Common myeloid progenitor, CD34-positive (primary cell): ENCODE measurements around the gene RASL12.
"Not testable (repeated sequence)": the region's sequence is repeated elsewhere in the genome, so short reads cannot be mapped to it uniquely, and the experiment has no call there.

Experiments used
- CTCF ChIA-PET: fragments of 350-600 bp; sonication (Branson Sonifier 250); formaldehyde crosslinking; loops from one replicate; lab custom pipeline; 2021; ENCODE audit warnings: antibody characterized with exemption; lab: Charles Lee
- POLR2A ChIA-PET: fragments of 350-600 bp; sonication (Branson Sonifier 250); formaldehyde crosslinking; loops from one replicate; lab custom pipeline; 2021; ENCODE audit warnings: antibody characterized with exemption; lab: Charles Lee
- DNase-seq, 3 donors: peaks; one replicate each; pipeline versions ENCODE4 v3.0.0 to v3.0.0-alpha.2; 2013
- H3K27ac ChIP-seq, 2 experiments: 1 replicate in 1 of 2; 2 replicates in 1 of 2; pipeline ENCODE4 v1.7.0; 2013; ENCODE audit warnings: inconsistent platforms in 2 of 2, low read length in 2 of 2, mild to moderate bottlenecking in 2 of 2, low read depth in 1 of 2, moderate library complexity in 1 of 2; ENCODE audit not compliant: severe bottlenecking in 2 of 2, insufficient read depth in 1 of 2, poor library complexity in 1 of 2
- H3K27me3 ChIP-seq, 5 experiments: replicated peaks in 2 of 5; 1 replicate in 3 of 5; 2 replicates in 2 of 5; pipeline versions ENCODE4 v1.6.1 to v1.7.0; 2013; ENCODE audit warnings: low read length in 4 of 5, mild to moderate bottlenecking in 2 of 5, moderate library complexity in 2 of 5, inconsistent platforms in 1 of 5; ENCODE audit not compliant: insufficient read depth in 5 of 5, control insufficient read depth in 4 of 5
- H3K36me3 ChIP-seq, 4 experiments: 1 replicate in 2 of 4; 2 replicates in 2 of 4; pipeline versions ENCODE4 v1.6.1 to v1.7.0; 2013; ENCODE audit warnings: low read length in 3 of 4, control low read depth in 1 of 4, mild to moderate bottlenecking in 1 of 4; ENCODE audit not compliant: control insufficient read depth in 4 of 4, insufficient read depth in 4 of 4
- H3K4me1 ChIP-seq, 4 experiments: 1 replicate in 3 of 4; 2 replicates in 1 of 4; pipeline versions ENCODE4 v1.6.1 to v1.7.1; 2013; ENCODE audit warnings: low read length in 3 of 4, mild to moderate bottlenecking in 3 of 4, control low read depth in 1 of 4, inconsistent platforms in 1 of 4, moderate library complexity in 1 of 4; ENCODE audit not compliant: control insufficient read depth in 4 of 4, insufficient read depth in 4 of 4; ENCODE audit errors: control extremely low read depth in 1 of 4
- H3K4me3 ChIP-seq, 7 experiments: 1 replicate in 4 of 7; 2 replicates in 3 of 7; pipeline versions ENCODE4 v1.5.1 to v1.7.0; 2013; ENCODE audit warnings: mild to moderate bottlenecking in 7 of 7, low read length in 6 of 7, moderate library complexity in 6 of 7, inconsistent platforms in 2 of 7, low read depth in 2 of 7, control low read depth in 1 of 7; ENCODE audit not compliant: insufficient read depth in 4 of 7, control insufficient read depth in 1 of 7; ENCODE audit errors: extremely low read depth in 1 of 7
- H3K9me3 ChIP-seq, 5 experiments: 1 replicate in 4 of 5; 2 replicates in 1 of 5; pipeline versions ENCODE4 v1.6.1 to v1.7.1; 2013; ENCODE audit warnings: low read length in 4 of 5, mild to moderate bottlenecking in 2 of 5, inconsistent platforms in 1 of 5, low read depth in 1 of 5, moderate library complexity in 1 of 5; ENCODE audit not compliant: control insufficient read depth in 4 of 5, insufficient read depth in 2 of 5; ENCODE audit errors: control extremely low read depth in 1 of 5
- WGBS: methylation state at CpG from one replicate; pipeline ENCODE4 v1.1.5; 2013; ENCODE audit not compliant: insufficient coverage; 5-methylcytosine and 5-hydroxymethylcytosine counted together

RASL12 gene

DNA sequence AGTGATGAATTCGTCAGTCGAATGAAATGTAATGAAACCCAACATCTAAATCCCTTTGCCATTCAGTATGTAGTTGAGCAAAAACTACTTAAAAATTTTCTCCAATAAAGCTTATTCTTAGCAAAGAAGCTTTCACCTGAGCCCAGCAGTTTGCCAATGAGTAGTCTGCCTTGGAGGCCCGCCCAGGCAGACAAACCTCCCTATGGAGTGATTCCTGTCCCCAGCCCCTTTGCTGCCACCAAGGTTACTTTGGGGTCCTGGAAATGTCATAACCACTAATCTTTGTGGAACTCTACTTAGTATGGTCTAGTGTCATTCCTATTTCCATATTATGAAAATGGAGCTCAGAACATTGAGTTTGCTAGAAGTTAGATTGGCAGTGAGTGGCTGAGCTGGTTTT lies 35.1 kb upstream of the RASL12 start:
- no peak for DNase-seq
- Histone ChIP-seq H3K9me3 (no peaks in the 10 kb centered on the region), H3K4me3 (no peak overlapping the region), H3K27me3 (no peaks in the 10 kb centered on the region), H3K36me3 (peaks cover 4 to 49% (median 41%) of the 10 kb centered on the region in 4 experiments), H3K4me1 (peaks cover 0 to 4% (median 0%) of the 10 kb centered on the region in 4 experiments), H3K27ac (no peak overlapping the region)
- WGBS: 93% methylated on average over 3 of the region's 3 CpGs
- CTCF ChIA-PET: interaction anchor here (1.1 to 15.0 kb wide), 10 partner anchors 9 to 71 kb away, joined by 3 to 142 read pairs (median 4); partner anchors contain the start of gene KBTBD13
- POLR2A ChIA-PET: interaction anchor here (0.6 kb wide), 1 partner anchor 59 kb away, joined by 3 read pairs; no protein-coding TSS in a partner anchor

DNA sequence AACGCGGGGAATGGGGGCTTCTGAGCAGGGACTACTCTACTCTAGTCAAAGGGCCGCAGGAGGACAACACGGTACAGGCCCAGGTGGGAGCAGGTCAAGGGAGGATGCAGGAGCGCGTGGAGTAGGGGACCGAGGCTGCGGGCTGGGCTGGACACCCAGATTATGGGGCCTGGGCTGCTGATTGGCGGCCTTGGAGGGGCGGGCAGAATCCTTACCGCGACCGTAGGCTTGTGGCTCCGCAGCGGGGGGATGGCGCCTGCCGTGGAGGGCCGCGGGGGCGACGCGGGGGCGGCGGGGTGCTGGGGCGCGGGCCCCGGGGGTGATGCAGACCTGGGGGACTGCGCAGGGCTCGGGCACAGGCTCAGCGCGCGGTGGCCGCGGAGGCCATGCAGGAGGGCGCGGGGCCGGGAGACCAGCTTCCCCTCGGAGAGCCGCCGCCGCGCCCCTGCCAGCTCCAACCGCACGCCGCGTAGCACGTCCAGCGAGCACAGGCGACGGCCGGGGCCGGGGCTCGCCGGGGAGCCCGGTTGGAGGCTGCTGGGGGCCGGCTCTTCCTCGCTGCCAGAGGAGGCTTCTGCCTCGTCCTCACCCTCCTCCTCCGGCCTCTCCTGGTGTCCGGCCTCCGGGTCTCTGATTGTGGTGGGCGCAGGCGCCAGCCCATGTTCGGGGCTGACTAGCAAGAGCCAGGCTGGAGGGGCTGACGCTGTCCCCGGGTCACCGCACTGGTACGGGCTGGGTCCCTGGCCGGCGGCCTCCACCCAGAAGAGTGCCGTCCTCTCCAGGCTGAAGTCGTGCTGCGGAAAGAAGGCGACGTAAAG lies 34.3 kb upstream of the RASL12 start:
- Histone ChIP-seq H3K27ac (no peak overlapping the region), H3K4me1 (peaks cover 0 to 4% (median 0%) of the 10 kb centered on the region in 4 experiments), H3K36me3 (peaks cover 4 to 56% (median 46%) of the 10 kb centered on the region in 4 experiments), H3K27me3 (no peaks in the 10 kb centered on the region), H3K4me3 (no peak overlapping the region), H3K9me3 (no peaks in the 10 kb centered on the region)
- DNase-seq: no peak
- ChIA-PET POLR2A (interaction anchor here (0.6 kb wide), 1 partner anchor 58 kb away, joined by 3 read pairs; no protein-coding TSS in a partner anchor), CTCF (interaction anchor here (1.0 to 15.0 kb wide), 19 partner anchors 8 to 77 kb away, joined by 3 to 142 read pairs (median 6); partner anchors contain the start of genes KBTBD13 and UBAP1L)
- WGBS: 90% methylated on average over 64 of the region's 75 CpGs

DNA sequence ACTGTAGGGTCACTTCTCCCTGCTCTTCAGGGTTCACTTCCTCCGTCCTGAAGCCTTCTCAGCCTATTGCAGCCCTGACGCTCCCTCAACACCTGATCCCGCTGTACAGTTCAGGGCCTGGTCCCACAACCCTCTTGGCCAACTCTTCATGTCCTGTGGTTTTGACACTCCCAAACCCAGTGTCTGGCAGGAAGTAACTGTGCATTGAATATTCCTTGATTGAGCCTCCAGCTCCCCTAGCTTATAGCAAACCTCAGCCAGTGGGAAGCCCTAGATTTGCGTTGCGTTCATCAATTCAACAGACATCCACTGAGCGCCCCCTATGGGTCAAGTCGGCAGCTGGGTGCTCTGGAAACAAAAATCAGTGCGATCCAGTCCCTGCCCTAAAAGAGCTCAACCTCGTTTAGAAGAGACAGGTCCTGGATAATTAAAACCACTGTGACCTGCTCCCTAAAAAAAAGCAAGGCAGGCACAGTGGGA lies 33.7 kb upstream of the RASL12 start:
- WGBS: 49% methylated on average over 9 of the region's 9 CpGs
- H3K9me3 ChIP-seq: no peaks in the 10 kb centered on the region
- peak; percentile 57 to 79 (median 71) for DNase-seq
- CTCF ChIA-PET: interaction anchor here (1.0 to 15.0 kb wide), 17 partner anchors 9 to 78 kb away, joined by 3 to 142 read pairs (median 6); partner anchors contain the start of genes KBTBD13 and UBAP1L
- peaks cover 0 to 4% (median 0%) of the 10 kb centered on the region in 4 experiments for H3K4me1 ChIP-seq
- POLR2A ChIA-PET: no interaction called here
- H3K4me3 ChIP-seq: no peak overlapping the region
- peaks cover 4 to 57% (median 46%) of the 10 kb centered on the region in 4 experiments for H3K36me3 ChIP-seq
- H3K27ac ChIP-seq: no peak overlapping the region
- no peaks in the 10 kb centered on the region for H3K27me3 ChIP-seq

DNA sequence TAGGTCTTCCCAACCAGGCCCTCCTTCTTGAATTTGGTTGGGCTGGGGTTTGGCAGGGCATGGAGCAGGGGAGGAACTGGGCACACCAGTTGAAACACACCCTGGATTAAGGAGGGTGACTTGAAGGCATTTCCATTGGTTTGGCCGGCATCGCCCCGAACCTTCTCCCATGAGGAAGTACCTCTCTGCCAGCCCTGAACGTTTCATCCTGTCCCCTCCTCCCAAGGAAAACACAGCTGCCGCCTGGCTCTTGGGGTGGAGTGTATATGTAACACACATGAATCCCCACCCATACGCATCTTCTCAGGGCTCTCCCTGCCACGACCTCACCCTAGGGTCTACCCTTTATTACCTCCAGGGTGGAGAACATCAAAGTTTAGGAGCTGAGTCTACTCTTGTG lies 32.7 kb upstream of the RASL12 start:
- H3K36me3 ChIP-seq: peaks cover 4 to 50% (median 39%) of the 10 kb centered on the region in 4 experiments
- no peak overlapping the region for H3K27ac ChIP-seq
- no peaks in the 10 kb centered on the region for H3K9me3 ChIP-seq
- H3K27me3 ChIP-seq: no peaks in the 10 kb centered on the region
- H3K4me1 ChIP-seq: no peaks in the 10 kb centered on the region
- DNase-seq: no peak
- 92% methylated on average over 4 of the region's 7 CpGs for WGBS
- ChIA-PET CTCF (interaction anchor here (1.4 to 15.0 kb wide), 9 partner anchors 10 to 66 kb away, joined by 3 to 142 read pairs (median 9); partner anchors contain the start of genes KBTBD13 and UBAP1L), POLR2A (no interaction called here)
- H3K4me3 ChIP-seq: no peak overlapping the region

DNA sequence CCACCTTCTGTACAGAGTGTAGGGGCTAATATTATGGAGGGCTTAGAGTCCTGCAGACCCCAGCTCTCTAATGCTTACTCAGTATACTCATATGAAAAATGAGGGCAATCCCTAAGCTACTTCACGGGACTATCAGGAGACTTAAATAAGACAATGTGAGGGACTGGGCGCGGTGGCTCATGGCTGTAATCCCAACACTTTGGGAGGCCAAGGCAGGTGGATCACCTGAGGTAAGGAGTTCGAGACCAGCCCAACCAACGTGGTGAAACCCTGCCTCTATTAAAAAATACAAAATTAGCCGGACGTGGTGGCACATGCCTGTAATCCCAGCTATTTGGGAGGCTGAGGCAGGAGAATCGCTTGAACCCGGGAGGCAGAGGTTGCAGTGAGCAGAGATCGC lies 32.0 kb upstream of the RASL12 start:
- DNase-seq, H3K9me3 ChIP-seq, POLR2A ChIA-PET, H3K4me1 ChIP-seq, H3K4me3 ChIP-seq, H3K27ac ChIP-seq, H3K27me3 ChIP-seq: not testable (repeated sequence)
- H3K36me3 ChIP-seq: peaks cover 4 to 48% (median 36%) of the 10 kb centered on the region in 4 experiments
- WGBS: 94% methylated on average over 10 of the region's 10 CpGs
- CTCF ChIA-PET: interaction anchor here (0.9 to 15.0 kb wide), 5 partner anchors 12 to 47 kb away, joined by 4 to 142 read pairs (median 21); partner anchors contain the start of gene KBTBD13

DNA sequence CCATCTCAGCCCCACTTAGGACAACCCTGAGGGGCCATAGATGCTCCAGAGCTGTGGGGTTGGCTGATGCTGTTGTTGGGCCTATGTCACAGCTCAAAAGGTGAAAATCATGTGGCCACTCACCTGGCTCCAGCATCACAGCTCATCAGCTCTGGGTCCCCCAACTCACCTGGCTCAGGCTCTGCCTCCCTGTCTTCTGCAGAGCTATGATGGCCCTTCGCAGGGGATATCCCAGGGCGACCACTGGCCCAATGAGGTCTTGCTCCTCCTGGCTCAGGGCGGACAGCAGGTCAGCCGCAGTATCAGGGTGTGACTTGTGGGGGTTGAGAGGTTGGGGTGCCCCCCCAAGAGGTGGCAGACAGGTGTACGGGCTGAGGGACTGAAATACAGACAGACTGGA lies 31.5 kb upstream of the RASL12 start:
- Histone ChIP-seq H3K4me3 (no peak overlapping the region), H3K27ac (no peak overlapping the region), H3K27me3 (no peaks in the 10 kb centered on the region), H3K4me1 (no peaks in the 10 kb centered on the region), H3K36me3 (peaks cover 4 to 48% (median 36%) of the 10 kb centered on the region in 4 experiments), H3K9me3 (no peaks in the 10 kb centered on the region)
- ChIA-PET CTCF (interaction anchor here (0.9 to 15.0 kb wide), 5 partner anchors 11 to 57 kb away, joined by 3 to 142 read pairs (median 5); no protein-coding TSS in a partner anchor), POLR2A (no interaction called here)
- no peak for DNase-seq
- WGBS: 100% methylated on average over 3 of the region's 5 CpGs
